ENCODE data around the gene PTCH2. TPM values are rescaled to one million over a fixed set of nuclear protein-coding genes. Genes with fewer than 3 reads are reported as not detected.

PTCH2 gene
- total RNA-seq, 1 donor from 2014 or later: not detected

DNA sequence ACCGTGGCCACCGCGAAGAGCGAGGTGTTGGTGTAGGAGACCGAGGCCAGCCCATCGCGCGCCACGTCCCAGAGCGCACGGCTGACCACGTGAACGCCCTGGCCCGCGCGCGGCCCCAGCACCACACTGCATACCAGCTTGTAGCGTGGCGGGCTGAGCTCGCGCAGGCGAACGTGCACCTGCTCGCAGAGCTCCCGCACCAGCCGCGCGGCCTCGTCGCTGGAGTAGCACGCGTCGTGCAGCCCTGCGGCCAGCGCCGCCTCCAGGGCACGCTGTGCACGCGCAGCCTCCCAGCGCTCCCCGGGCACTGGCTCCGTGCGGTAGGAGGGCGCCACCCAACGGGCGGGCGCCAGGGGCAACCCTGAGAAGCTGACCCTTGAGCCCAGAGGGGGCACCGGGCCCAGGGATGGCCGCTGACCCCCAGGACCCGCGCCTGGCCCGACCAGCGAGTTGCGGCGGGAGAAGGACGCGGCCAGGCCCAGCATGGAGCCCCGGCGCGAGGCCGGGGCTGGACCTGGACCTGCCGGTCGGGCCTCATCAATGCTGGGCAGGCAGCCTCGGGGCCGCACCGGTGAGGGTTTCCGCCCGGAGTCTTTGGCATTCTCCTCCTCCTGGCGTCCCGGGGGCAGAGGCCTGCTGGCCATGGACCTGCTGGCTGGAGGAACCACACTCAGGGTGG lies 36.9 kb downstream of the PTCH2 start:
- no peak for DNase-seq (ENCODE audit: low read depth)
- TF ChIP-seq, protein P1, sequence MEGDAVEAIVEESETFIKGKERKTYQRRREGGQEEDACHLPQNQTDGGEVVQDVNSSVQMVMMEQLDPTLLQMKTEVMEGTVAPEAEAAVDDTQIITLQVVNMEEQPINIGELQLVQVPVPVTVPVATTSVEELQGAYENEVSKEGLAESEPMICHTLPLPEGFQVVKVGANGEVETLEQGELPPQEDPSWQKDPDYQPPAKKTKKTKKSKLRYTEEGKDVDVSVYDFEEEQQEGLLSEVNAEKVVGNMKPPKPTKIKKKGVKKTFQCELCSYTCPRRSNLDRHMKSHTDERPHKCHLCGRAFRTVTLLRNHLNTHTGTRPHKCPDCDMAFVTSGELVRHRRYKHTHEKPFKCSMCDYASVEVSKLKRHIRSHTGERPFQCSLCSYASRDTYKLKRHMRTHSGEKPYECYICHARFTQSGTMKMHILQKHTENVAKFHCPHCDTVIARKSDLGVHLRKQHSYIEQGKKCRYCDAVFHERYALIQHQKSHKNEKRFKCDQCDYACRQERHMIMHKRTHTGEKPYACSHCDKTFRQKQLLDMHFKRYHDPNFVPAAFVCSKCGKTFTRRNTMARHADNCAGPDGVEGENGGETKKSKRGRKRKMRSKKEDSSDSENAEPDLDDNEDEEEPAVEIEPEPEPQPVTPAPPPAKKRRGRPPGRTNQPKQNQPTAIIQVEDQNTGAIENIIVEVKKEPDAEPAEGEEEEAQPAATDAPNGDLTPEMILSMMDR (conservative IDR thresholded peaks at IDR 0.05; ENCODE audit: low read depth, low read length): no peak
- no peak overlapping the region for H3K4me3 ChIP-seq (ENCODE audit: low read depth, low read length)

DNA sequence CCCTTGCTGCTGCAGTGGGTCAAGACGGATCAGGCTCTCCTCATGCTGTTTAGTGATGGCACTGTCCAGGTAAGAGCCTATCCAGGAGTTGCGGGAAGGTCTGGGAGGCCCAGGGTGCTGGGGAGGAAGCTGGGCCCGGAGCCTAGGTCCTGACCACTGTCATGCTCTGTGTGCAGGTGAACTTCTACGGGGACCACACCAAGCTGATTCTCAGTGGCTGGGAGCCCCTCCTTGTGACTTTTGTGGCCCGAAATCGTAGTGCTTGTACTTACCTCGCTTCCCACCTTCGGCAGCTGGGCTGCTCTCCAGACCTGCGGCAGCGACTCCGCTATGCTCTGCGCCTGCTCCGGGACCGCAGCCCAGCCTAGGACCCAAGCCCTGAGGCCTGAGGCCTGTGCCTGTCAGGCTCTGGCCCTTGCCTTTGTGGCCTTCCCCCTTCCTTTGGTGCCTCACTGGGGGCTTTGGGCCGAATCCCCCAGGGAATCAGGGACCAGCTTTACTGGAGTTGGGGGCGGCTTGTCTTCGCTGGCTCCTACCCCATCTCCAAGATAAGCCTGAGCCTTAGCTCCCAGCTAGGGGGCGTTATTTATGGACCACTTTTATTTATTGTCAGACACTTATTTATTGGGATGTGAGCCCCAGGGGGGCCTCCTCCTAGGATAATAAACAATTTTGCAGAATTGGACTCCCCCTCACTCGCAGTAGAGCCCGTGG lies 37.6 kb downstream of the PTCH2 start:
- DNase-seq (ENCODE audit: low read depth): no peak
- TF ChIP-seq, protein P1 (conservative IDR thresholded peaks at IDR 0.05; ENCODE audit: low read depth, low read length): no peak
- H3K4me3 ChIP-seq (ENCODE audit: low read depth, low read length): no peak overlapping the region

DNA sequence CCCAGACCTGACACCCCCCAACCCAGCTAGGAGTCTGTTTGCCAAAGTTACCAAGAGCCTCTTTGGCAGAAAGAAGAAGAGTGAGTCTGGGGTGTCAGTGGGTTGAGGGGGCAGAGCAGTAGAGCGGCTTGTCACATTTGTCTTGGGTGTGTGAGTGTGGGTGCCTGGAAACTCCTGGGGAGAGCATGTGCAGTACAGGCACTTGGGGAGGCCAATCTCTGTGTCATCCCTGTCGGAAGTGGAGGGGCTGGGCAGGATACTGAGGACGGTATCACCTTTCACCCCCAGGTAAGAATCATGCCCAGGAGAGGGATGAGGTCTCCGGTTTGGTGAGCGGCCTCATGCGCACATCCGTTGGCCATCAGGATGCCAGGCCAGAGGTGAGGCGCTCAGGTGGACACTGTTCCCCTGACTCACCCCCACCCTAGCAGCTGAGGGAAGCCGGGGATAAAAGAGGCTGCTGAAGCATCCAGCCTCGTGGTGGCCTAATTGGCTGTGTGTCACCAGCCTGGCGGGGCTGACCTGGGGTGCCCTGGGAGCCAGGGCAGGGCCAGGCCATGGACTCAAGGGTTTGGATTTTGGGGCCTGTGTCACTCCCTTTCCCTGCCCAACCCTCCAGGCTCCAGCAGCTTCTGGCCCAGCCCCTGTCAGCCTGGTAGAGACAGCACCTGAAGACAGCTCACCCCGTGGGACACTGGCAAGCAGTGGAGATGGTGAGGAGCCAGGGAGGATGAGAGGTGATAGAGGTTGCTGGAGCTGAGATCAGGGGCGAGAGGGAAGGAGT lies 39.5 kb downstream of the PTCH2 start:
- TF ChIP-seq, protein P1 (conservative IDR thresholded peaks at IDR 0.05; ENCODE audit: low read depth, low read length): no peak
- peak overlapping the region; percentile 16 for H3K4me3 ChIP-seq (ENCODE audit: low read depth, low read length)
- DNase-seq (ENCODE audit: low read depth): no peak

- no peak for DNase-seq (ENCODE audit: low read depth)
- TF ChIP-seq, protein P1 (conservative IDR thresholded peaks at IDR 0.05; ENCODE audit: low read depth, low read length): no peak
- peak overlapping the region; percentile 93 for H3K4me3 ChIP-seq (ENCODE audit: low read depth, low read length)
Measured at GRCh38 chr1:44803062-44803311, 40.1 kb downstream of the PTCH2 start.

DNA sequence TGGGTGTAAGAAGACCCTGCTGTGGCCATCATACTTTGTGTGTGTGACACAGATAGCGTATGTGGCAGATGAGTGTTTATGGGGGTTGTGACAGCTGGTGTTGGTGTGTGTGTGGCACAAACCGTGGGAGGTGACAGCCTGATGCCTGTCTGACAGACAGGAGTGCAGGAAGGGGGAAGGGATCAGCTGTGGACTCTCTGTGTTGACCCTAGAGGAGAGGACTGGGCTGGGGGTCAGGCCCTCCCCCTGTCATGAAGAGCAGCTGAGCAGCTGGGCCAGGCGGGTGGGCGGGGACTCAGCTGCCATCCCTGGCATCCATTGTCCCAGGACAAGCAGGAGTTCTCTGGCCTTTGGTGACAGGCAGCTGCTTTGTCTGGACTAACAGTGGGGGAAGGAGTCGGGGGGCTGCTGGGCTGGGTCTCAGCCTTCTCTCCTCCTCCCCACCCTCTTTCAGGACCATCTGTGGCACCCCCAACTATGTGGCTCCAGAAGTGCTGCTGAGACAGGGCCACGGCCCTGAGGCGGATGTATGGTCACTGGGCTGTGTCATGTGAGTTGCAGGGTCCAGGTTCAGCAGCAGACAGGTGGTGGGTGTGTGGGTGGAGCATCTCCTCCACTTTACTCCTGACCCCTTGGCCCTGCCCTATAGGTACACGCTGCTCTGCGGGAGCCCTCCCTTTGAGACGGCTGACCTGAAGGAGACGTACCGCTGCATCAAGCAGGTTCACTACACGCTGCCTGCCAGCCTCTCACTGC lies 40.6 kb downstream of the PTCH2 start:
- H3K4me3 ChIP-seq (ENCODE audit: low read depth, low read length): peak overlapping the region; percentile 93
- TF ChIP-seq, protein P1 (conservative IDR thresholded peaks at IDR 0.05; ENCODE audit: low read depth, low read length): no peak
- no peak for DNase-seq (ENCODE audit: low read depth)

DNA sequence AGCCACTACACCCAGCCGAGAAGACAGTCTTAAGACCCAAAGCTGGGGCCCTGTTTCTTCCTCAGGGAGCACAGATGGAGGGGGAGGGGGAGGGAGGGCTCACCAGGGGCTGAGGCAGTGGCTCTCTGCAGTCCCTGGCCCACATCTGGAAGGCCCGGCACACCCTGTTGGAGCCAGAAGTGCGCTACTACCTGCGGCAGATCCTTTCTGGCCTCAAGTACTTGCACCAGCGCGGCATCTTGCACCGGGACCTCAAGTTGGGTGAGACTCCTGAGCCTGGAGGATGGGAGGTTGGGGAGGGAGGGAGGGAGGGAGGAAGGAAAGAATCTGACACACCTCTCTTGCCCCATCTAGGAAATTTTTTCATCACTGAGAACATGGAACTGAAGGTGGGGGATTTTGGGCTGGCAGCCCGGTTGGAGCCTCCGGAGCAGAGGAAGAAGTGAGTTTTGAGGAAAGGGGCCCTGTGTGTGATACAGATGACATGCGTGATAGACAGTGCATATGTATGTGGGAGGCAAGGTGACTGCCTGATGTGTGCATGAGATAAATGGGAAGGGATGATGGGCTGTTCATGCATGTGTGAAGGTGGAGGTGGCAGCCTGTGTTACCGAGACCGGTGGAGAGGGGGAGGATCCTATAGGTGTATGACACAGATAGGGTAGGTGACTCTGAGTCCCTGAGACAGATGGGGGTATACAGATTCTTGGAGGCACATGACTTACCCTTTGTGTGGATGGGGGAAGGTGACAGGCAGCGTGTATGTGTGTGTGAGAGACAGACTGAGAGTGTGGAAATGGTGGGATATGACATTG lies 41.4 kb downstream of the PTCH2 start:
- TF ChIP-seq, protein P1 (conservative IDR thresholded peaks at IDR 0.05; ENCODE audit: low read depth, low read length): no peak
- peak overlapping the region; percentile 93 for H3K4me3 ChIP-seq (ENCODE audit: low read depth, low read length)
- DNase-seq (ENCODE audit: low read depth): no peak
